ENCODE data around the gene HOXB9.

DNA sequence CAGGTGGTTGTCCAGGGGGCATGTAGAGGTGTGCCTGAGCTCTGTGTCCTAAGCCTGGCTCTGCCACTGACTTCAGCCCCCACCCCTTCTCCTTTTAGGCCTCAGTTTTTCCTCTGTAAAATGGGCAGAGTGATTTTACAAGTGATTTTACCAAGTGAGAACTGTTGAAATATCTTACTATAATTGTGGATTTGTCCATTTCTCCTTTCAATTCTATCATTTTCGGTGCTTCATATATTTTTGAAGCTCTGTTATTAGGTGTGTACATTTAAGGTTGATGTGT lies 21.7 kb upstream of the HOXB9 start:
- TF ChIP-seq, protein P1, sequence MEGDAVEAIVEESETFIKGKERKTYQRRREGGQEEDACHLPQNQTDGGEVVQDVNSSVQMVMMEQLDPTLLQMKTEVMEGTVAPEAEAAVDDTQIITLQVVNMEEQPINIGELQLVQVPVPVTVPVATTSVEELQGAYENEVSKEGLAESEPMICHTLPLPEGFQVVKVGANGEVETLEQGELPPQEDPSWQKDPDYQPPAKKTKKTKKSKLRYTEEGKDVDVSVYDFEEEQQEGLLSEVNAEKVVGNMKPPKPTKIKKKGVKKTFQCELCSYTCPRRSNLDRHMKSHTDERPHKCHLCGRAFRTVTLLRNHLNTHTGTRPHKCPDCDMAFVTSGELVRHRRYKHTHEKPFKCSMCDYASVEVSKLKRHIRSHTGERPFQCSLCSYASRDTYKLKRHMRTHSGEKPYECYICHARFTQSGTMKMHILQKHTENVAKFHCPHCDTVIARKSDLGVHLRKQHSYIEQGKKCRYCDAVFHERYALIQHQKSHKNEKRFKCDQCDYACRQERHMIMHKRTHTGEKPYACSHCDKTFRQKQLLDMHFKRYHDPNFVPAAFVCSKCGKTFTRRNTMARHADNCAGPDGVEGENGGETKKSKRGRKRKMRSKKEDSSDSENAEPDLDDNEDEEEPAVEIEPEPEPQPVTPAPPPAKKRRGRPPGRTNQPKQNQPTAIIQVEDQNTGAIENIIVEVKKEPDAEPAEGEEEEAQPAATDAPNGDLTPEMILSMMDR (IDR thresholded peaks at IDR 0.05), result no peak
- TF ChIP-seq POLR2A (IDR thresholded peaks at IDR 0.05), result no peak
